Esophagus muscularis mucosa (tissue), 4 donors: Measurements from ENCODE around the gene AHRR. TPM values are rescaled to one million over a fixed set of nuclear protein-coding genes. Genes with fewer than 3 reads are reported as not detected.

Source experiments
- DNase-seq: peaks from one replicate; pipeline ENCODE4 v3.0.0-alpha.2; 2017; ENCODE audit errors: extremely low spot score
- H3K27ac ChIP-seq, 4 donors: fragments of 200-600 bp; sonication (generic); replicated peaks in 1 of 4; 1 replicate in 3 of 4; 2 replicates in 1 of 4; pipeline ENCODE4 v1.5.1; 2016 to 2019; ENCODE audit warnings: mild to moderate bottlenecking in 1 of 4
- H3K27me3 ChIP-seq, 4 donors: fragments of 200-600 bp; sonication (generic); one replicate each; pipeline versions ENCODE4 v1.5.1 to v1.6.0; 2016 to 2019
- H3K36me3 ChIP-seq, 4 donors: fragments of 200-600 bp; sonication (generic); one replicate each; pipeline ENCODE4 v1.5.1; 2016 to 2019
- H3K4me1 ChIP-seq, 4 donors: fragments of 200-600 bp; sonication (generic); one replicate each; pipeline ENCODE4 v1.5.1; 2016 to 2019
- H3K4me3 ChIP-seq, 4 donors: fragments of 200-600 bp; sonication (generic); 1 replicate in 2 of 4; 2 replicates in 2 of 4; pipeline ENCODE4 v1.5.1; 2016 to 2019; ENCODE audit warnings: mild to moderate bottlenecking in 4 of 4, moderate library complexity in 1 of 4
- H3K9me3 ChIP-seq, 4 donors: fragments of 200-600 bp; sonication (generic); 1 replicate in 3 of 4; 2 replicates in 1 of 4; pipeline ENCODE4 v1.5.1; 2016 to 2019
- CTCF ChIP-seq, 3 experiments: fragments of 200-600 bp in 2 of 3; fragments of 450-650 bp in 1 of 3; sonication (generic) in 2 of 3; IDR thresholded peaks; one replicate each; pipeline ENCODE4 v1.5.1; 2017 to 2019; ENCODE audit warnings: antibody characterized with exemption in 3 of 3, mild to moderate bottlenecking in 2 of 3, moderate library complexity in 1 of 3
- EP300 ChIP-seq: sonication (generic); formaldehyde crosslinking; IDR thresholded peaks from one replicate; pipeline ENCODE4 v1.6.1; 2017; ENCODE audit warnings: antibody characterized with exemption
- POLR2A ChIP-seq: fragments of 450-650 bp; IDR thresholded peaks from one replicate; pipeline ENCODE4 v1.6.1; 2017; ENCODE audit warnings: antibody characterized with exemption, moderate library complexity, mild to moderate bottlenecking, low read depth
- POLR2AphosphoS5 ChIP-seq, 2 donors: sonication (generic); formaldehyde crosslinking; IDR thresholded peaks; one replicate each; pipeline ENCODE4 v1.6.1; 2017; ENCODE audit warnings: antibody characterized with exemption in 2 of 2
- WGBS: methylation state at CpG from one replicate; pipeline ENCODE4 v1.1.5; 2018; 5-methylcytosine and 5-hydroxymethylcytosine counted together
- intact Hi-C: fragments of 100-400 bp; cut with DNase I; formaldehyde crosslinking; loops from one replicate; pipeline ENCODE4 v1.15.1; 2023
- total RNA-seq, 4 donors: library from RNA; depleted of rRNA; stranded (reverse); fragments of >200 nt; gene quantifications; one replicate each; pipeline versions ENCODE4 v1.1.0 to v1.2.1, GENCODE V29; 2016

The AHRR gene
- total RNA-seq, 4 donors from 2014 or later = 0.33 to 5.5 (median 0.86) TPM

- intact Hi-C loops = no loop called here
- WGBS = 84% methylated on average over 11 of the region's 22 CpGs
These were observed 107.4 kb downstream of the AHRR start for GRCh38 chr5:428754-429452.

GRCh38 chr5:429453-430188, 108.1 kb downstream of the AHRR start:
- no peak for DNase-seq

More at GRCh38 chr5:428754-429452, 107.4 kb downstream of the AHRR start:
- Histone ChIP-seq H3K4me1 (peaks cover 0 to 6% (median 3%) of the 10 kb centered on the region in 4 donors), H3K4me3 (no peak overlapping the region), H3K27ac (no peak overlapping the region), H3K36me3 (no peaks in the 10 kb centered on the region), H3K9me3 (no peaks in the 10 kb centered on the region), H3K27me3 (peaks cover 0 to 37% (median 0%) of the 10 kb centered on the region in 4 donors)
- DNase-seq = no peak
- TF ChIP-seq EP300 = no peak

GRCh38 chr5:430214-430925, 108.9 kb downstream of the AHRR start:
- 89% methylated on average over 20 of the region's 25 CpGs for WGBS
- DNase-seq = no peak
- intact Hi-C loops = no loop called here
- peaks cover 0 to 6% (median 3%) of the 10 kb centered on the region in 4 donors for H3K4me1 ChIP-seq
- no peak overlapping the region for H3K4me3 ChIP-seq
- no peak for TF ChIP-seq POLR2AphosphoS5 (IDR thresholded peaks at IDR 0.05)
- TF ChIP-seq POLR2A = no peak
- TF ChIP-seq EP300 = no peak
- TF ChIP-seq CTCF (IDR thresholded peaks at IDR 0.05) = no peak
- H3K36me3 ChIP-seq = no peaks in the 10 kb centered on the region
- peaks cover 0 to 44% (median 0%) of the 10 kb centered on the region in 4 donors for H3K27me3 ChIP-seq
- no peak overlapping the region for H3K27ac ChIP-seq
- no peaks in the 10 kb centered on the region for H3K9me3 ChIP-seq

More at GRCh38 chr5:429453-430188, 108.1 kb downstream of the AHRR start:
- no peaks in the 10 kb centered on the region for H3K9me3 ChIP-seq
- peaks cover 0 to 43% (median 0%) of the 10 kb centered on the region in 4 donors for H3K27me3 ChIP-seq
- no peak for TF ChIP-seq CTCF (IDR thresholded peaks at IDR 0.05)
- no peak for TF ChIP-seq EP300
- TF ChIP-seq POLR2AphosphoS5 (IDR thresholded peaks at IDR 0.05) = no peak
- TF ChIP-seq POLR2A = no peak
- intact Hi-C loops = no loop called here
- 60% methylated on average over 18 of the region's 35 CpGs for WGBS
- H3K27ac ChIP-seq = no peak overlapping the region
- H3K36me3 ChIP-seq = no peaks in the 10 kb centered on the region
- H3K4me3 ChIP-seq = no peak overlapping the region
- H3K4me1 ChIP-seq = peaks cover 0 to 6% (median 3%) of the 10 kb centered on the region in 4 donors

GRCh38 chr5:431001-431710, 109.6 kb downstream of the AHRR start:
- no peak overlapping the region for H3K4me3 ChIP-seq
- peaks cover 0 to 52% (median 0%) of the 10 kb centered on the region in 4 donors for H3K27me3 ChIP-seq
- H3K9me3 ChIP-seq = no peaks in the 10 kb centered on the region
- peaks cover 0 to 6% (median 3%) of the 10 kb centered on the region in 4 donors for H3K4me1 ChIP-seq
- no peak for DNase-seq
- H3K27ac ChIP-seq = no peak overlapping the region
- TF ChIP-seq POLR2A = no peak
- TF ChIP-seq CTCF (IDR thresholded peaks at IDR 0.05) = peak; percentile 53 to 56 (median 53)
- 51% methylated on average over 11 of the region's 18 CpGs for WGBS
- intact Hi-C loops = no loop called here
- H3K36me3 ChIP-seq = no peaks in the 10 kb centered on the region
